HEK293 (cell line): ENCODE data around the gene MED10.

Experiments
- CTCF ChIA-PET: fragments of 350-600 bp; formaldehyde crosslinking; extraction: SDS; loops from one replicate; lab custom pipeline; 2021; ENCODE audit warnings: antibody characterized with exemption; lab: Yijun Ruan, JAX
- POLR2A ChIA-PET: fragments of 300-600 bp; formaldehyde crosslinking; extraction: SDS; loops from one replicate; lab custom pipeline; 2020; ENCODE audit warnings: antibody characterized with exemption, inconsistent platforms; lab: Yijun Ruan, JAX
- H3K27ac ChIP-seq: fragments of 200-500 bp; sonication (Bioruptor generic); 2 replicates; pipeline ENCODE4 v1.5.1; 2014; ENCODE audit warnings: low read depth, low read length, control low read depth, inconsistent platforms; ENCODE audit errors: extremely low read depth
- H3K36me3 ChIP-seq, 2 experiments: fragments of 200-500 bp in 1 of 2; sonication (Bioruptor generic) in 1 of 2; 1 replicate in 1 of 2; 2 replicates in 1 of 2; pipeline ENCODE4 v1.5.1; 2014 to 2017; ENCODE audit warnings: inconsistent platforms in 2 of 2, low read length in 2 of 2; ENCODE audit not compliant: control insufficient read depth in 2 of 2, insufficient read depth in 1 of 2
- H3K4me1 ChIP-seq: fragments of 200-500 bp; sonication (Bioruptor generic); 2 replicates; pipeline ENCODE4 v1.5.1; 2014; ENCODE audit warnings: mild to moderate bottlenecking, low read length, inconsistent platforms; ENCODE audit not compliant: control insufficient read depth, insufficient read depth
- H3K4me3 ChIP-seq: 2 replicates; pipeline ENCODE4 v1.5.1; 2011; ENCODE audit warnings: low read depth, mild to moderate bottlenecking, control low read depth, low read length, moderate library complexity
- H3K9me3 ChIP-seq: fragments of 200-500 bp; sonication (Bioruptor generic); 2 replicates; pipeline ENCODE4 v1.5.1; 2014; ENCODE audit warnings: low read depth, low read length, inconsistent platforms; ENCODE audit not compliant: control insufficient read depth, insufficient read depth
- GLI4 ChIP-seq: fragments of 450-650 bp; formaldehyde crosslinking; IDR thresholded peaks from 2 replicates; pipeline ENCODE4 v1.5.1; 2016; ENCODE audit warnings: missing biosample characterization, missing genetic modification characterization
- GLIS1 ChIP-seq: fragments of 450-650 bp; formaldehyde crosslinking; IDR thresholded peaks from 2 replicates; pipeline ENCODE4 v1.5.1; 2016; ENCODE audit warnings: missing biosample characterization, missing genetic modification characterization
- HOXA7 ChIP-seq: sonication (generic); formaldehyde crosslinking; IDR thresholded peaks from 2 replicates; pipeline ENCODE4 v1.8.1; 2022; ENCODE audit warnings: missing genetic modification reagents, borderline replicate concordance
- KLF8 ChIP-seq: fragments of 450-650 bp; formaldehyde crosslinking; IDR thresholded peaks from 2 replicates; pipeline ENCODE4 v1.5.1; 2016; ENCODE audit warnings: missing biosample characterization, missing genetic modification characterization
- WT1 ChIP-seq: fragments of 450-650 bp; formaldehyde crosslinking; IDR thresholded peaks from 2 replicates; pipeline ENCODE4 v1.5.1; 2016; ENCODE audit warnings: missing biosample characterization, missing genetic modification characterization
- ZBTB1 ChIP-seq: fragments of 450-650 bp; formaldehyde crosslinking; IDR thresholded peaks from 2 replicates; pipeline ENCODE4 v1.5.1; 2016; ENCODE audit warnings: missing biosample characterization, missing genetic modification characterization
- ZFHX2 ChIP-seq: fragments of 450-650 bp; formaldehyde crosslinking; conservative IDR thresholded peaks from 2 replicates; pipeline ENCODE4 v1.5.1; 2016; ENCODE audit warnings: missing biosample characterization, missing genetic modification characterization
- ZFP69B ChIP-seq: fragments of 450-650 bp; formaldehyde crosslinking; IDR thresholded peaks from 2 replicates; pipeline ENCODE4 v1.5.1; 2016; ENCODE audit warnings: missing biosample characterization, missing genetic modification characterization
- ZNF112 ChIP-seq: fragments of 450-650 bp; formaldehyde crosslinking; IDR thresholded peaks from 2 replicates; pipeline ENCODE4 v1.5.0; 2017; ENCODE audit warnings: missing biosample characterization, missing genetic modification characterization
- ZNF121 ChIP-seq: fragments of 450-650 bp; formaldehyde crosslinking; IDR thresholded peaks from 2 replicates; pipeline ENCODE4 v1.5.1; 2016; ENCODE audit warnings: missing biosample characterization, missing genetic modification characterization
- ZNF132 ChIP-seq: fragments of 450-650 bp; formaldehyde crosslinking; IDR thresholded peaks from 2 replicates; pipeline ENCODE4 v1.5.1; 2017; ENCODE audit warnings: missing biosample characterization, missing genetic modification characterization, borderline replicate concordance
- ZNF155 ChIP-seq: fragments of 450-650 bp; formaldehyde crosslinking; IDR thresholded peaks from 2 replicates; pipeline ENCODE4 v1.5.1; 2016; ENCODE audit warnings: missing biosample characterization, missing genetic modification characterization
- ZNF23 ChIP-seq: fragments of 450-650 bp; formaldehyde crosslinking; IDR thresholded peaks from 2 replicates; pipeline ENCODE4 v1.5.1; 2016; ENCODE audit warnings: missing biosample characterization, missing genetic modification characterization, borderline replicate concordance
- ZNF324 ChIP-seq: fragments of 450-650 bp; formaldehyde crosslinking; IDR thresholded peaks from 2 replicates; pipeline ENCODE4 v1.5.1; 2016; ENCODE audit warnings: missing biosample characterization, missing genetic modification characterization
- ZNF335 ChIP-seq: fragments of 450-650 bp; formaldehyde crosslinking; conservative IDR thresholded peaks from 2 replicates; pipeline ENCODE4 v1.5.1; 2016; ENCODE audit warnings: missing biosample characterization, missing genetic modification characterization
- ZNF341 ChIP-seq: fragments of 450-650 bp; formaldehyde crosslinking; IDR thresholded peaks from 2 replicates; pipeline ENCODE4; 2016; ENCODE audit warnings: low read depth, missing biosample characterization, missing genetic modification characterization
- ZNF362 ChIP-seq: fragments of 450-650 bp; formaldehyde crosslinking; IDR thresholded peaks from 2 replicates; pipeline ENCODE4 v1.5.1; 2016; ENCODE audit warnings: missing biosample characterization, missing genetic modification characterization
- ZNF366 ChIP-seq: fragments of 450-650 bp; formaldehyde crosslinking; conservative IDR thresholded peaks from 2 replicates; pipeline ENCODE4 v1.5.1; 2016; ENCODE audit warnings: missing biosample characterization, missing genetic modification characterization
- ZNF394 ChIP-seq: fragments of 450-650 bp; formaldehyde crosslinking; IDR thresholded peaks from 2 replicates; pipeline ENCODE4 v1.5.1; 2016; ENCODE audit warnings: missing biosample characterization, missing genetic modification characterization, mild to moderate bottlenecking, moderate library complexity, borderline replicate concordance
- ZNF48 ChIP-seq: fragments of 450-650 bp; formaldehyde crosslinking; IDR thresholded peaks from 2 replicates; pipeline ENCODE4 v1.5.1; 2016; ENCODE audit warnings: missing biosample characterization, missing genetic modification characterization
- ZNF530 ChIP-seq: fragments of 450-650 bp; formaldehyde crosslinking; IDR thresholded peaks from 2 replicates; pipeline ENCODE4 v1.5.1; 2016; ENCODE audit warnings: low read depth, missing biosample characterization, missing genetic modification characterization
- ZNF544 ChIP-seq: fragments of 450-650 bp; formaldehyde crosslinking; IDR thresholded peaks from 2 replicates; pipeline ENCODE4 v1.5.0; 2017; ENCODE audit warnings: missing biosample characterization, missing genetic modification characterization
- ZNF629 ChIP-seq: fragments of 450-650 bp; formaldehyde crosslinking; IDR thresholded peaks from 2 replicates; pipeline ENCODE4 v1.5.1; 2017; ENCODE audit warnings: missing biosample characterization, missing genetic modification characterization
- ZNF639 ChIP-seq: fragments of 450-650 bp; formaldehyde crosslinking; IDR thresholded peaks from 2 replicates; pipeline ENCODE4 v1.5.1; 2016; ENCODE audit warnings: missing biosample characterization, missing genetic modification characterization
- ZNF654 ChIP-seq: fragments of 450-650 bp; formaldehyde crosslinking; IDR thresholded peaks from 2 replicates; pipeline ENCODE4 v1.5.1; 2016; ENCODE audit warnings: low read depth, missing biosample characterization, missing genetic modification characterization
- ZNF670 ChIP-seq: fragments of 450-650 bp; formaldehyde crosslinking; IDR thresholded peaks from 2 replicates; pipeline ENCODE4 v1.5.1; 2016; ENCODE audit warnings: missing biosample characterization, missing genetic modification characterization, low read depth
- ZNF692 ChIP-seq: fragments of 450-650 bp; formaldehyde crosslinking; IDR thresholded peaks from 2 replicates; pipeline ENCODE4 v1.5.1; 2016; ENCODE audit warnings: missing biosample characterization, missing genetic modification characterization
- ZNF768 ChIP-seq: fragments of 450-650 bp; formaldehyde crosslinking; IDR thresholded peaks from 2 replicates; pipeline ENCODE4 v1.5.1; 2018; ENCODE audit warnings: missing biosample characterization, mild to moderate bottlenecking, missing genetic modification characterization
- ZXDB ChIP-seq: fragments of 450-650 bp; formaldehyde crosslinking; IDR thresholded peaks from 2 replicates; pipeline ENCODE4 v1.5.1; 2016; ENCODE audit warnings: missing biosample characterization, missing genetic modification characterization

Gene MED10

GRCh38 chr5:6423327-6424109 is 45.2 kb upstream of the MED10 start:
- CTCF ChIA-PET: interaction anchor here (2.4 kb wide), 1 partner anchor 12 kb away, joined by 16 read pairs; no protein-coding TSS in a partner anchor

GRCh38 chr5:6419340-6419852 is 41.0 kb upstream of the MED10 start:
- Histone ChIP-seq H3K27ac (no peak overlapping the region), H3K9me3 (no peaks in the 10 kb centered on the region), H3K4me1 (peaks cover 11% of the 10 kb centered on the region), H3K4me3 (no peak overlapping the region), H3K36me3 (no peaks in the 10 kb centered on the region)
- CTCF ChIA-PET: interaction anchor here (2.1 kb wide), 1 partner anchor 16 kb away, joined by 8 read pairs; no protein-coding TSS in a partner anchor
- POLR2A ChIA-PET: interaction anchor here (1.1 to 1.8 kb wide), 5 partner anchors 9 to 41 kb away, joined by 5 to 9 read pairs (median 6); partner anchors contain the start of gene MED10
- TF ChIP-seq KLF8 (tag by site-specific recombination) (peak; percentile 91), ZNF112 (tag by site-specific recombination) (no peak), ZNF670 (no peak), ZNF629 (tag by site-specific recombination) (peak; percentile 100), ZXDB (tag by site-specific recombination) (peak; percentile 82), ZNF48 (tag by site-specific recombination) (no peak), ZNF544 (tag by site-specific recombination) (no peak), ZNF639 (tag by site-specific recombination) (peak; percentile 99), ZNF362 (no peak; the same call in 1 of the 2 replicates), ZNF335 (tag by site-specific recombination) (peak; percentile 21), ZNF121 (tag by site-specific recombination) (no peak), ZNF692 (peak; percentile 52), WT1 (tag by site-specific recombination) (peak; percentile 87), GLI4 (tag by site-specific recombination) (no peak), ZNF768 (no peak), ZFP69B (tag by site-specific recombination) (peak; percentile 70; the same call in 1 of the 2 replicates), ZNF132 (no peak), ZBTB1 (tag by site-specific recombination) (peak; percentile 91), ZNF324 (tag by site-specific recombination) (peak; percentile 95), ZNF23 (no peak), ZNF654 (tag by site-specific recombination) (peak; percentile 48), ZFHX2 (tag by site-specific recombination) (no peak), HOXA7 (no peak), GLIS1 (tag by site-specific recombination) (peak; percentile 70), ZNF366 (tag by site-specific recombination) (peak; percentile 99)

More at GRCh38 chr5:6423327-6424109, 45.2 kb upstream of the MED10 start:
- POLR2A ChIA-PET: no interaction called here
- Histone ChIP-seq H3K4me3 (no peak overlapping the region), H3K27ac (no peak overlapping the region), H3K36me3 (no peaks in the 10 kb centered on the region), H3K4me1 (peaks cover 11% of the 10 kb centered on the region), H3K9me3 (no peaks in the 10 kb centered on the region)
- TF ChIP-seq ZNF530 (tag by site-specific recombination) (no peak), ZNF394 (tag by site-specific recombination) (no peak), ZNF341 (tag by site-specific recombination) (no peak), ZNF155 (tag by site-specific recombination) (no peak), ZNF335 (tag by site-specific recombination) (peak; percentile 60)
